ENCODE data around the gene TKTL2. TPM values are rescaled to one million over a fixed set of nuclear protein-coding genes. Genes with fewer than 3 reads are reported as not detected.

TKTL2 gene
- total and polyA plus RNA-seq, 11 donors = not detected

- Histone ChIP-seq H3K4me3 (no peak overlapping the region), H3K36me3 (no peaks in the 10 kb centered on the region), H3K27me3 (no peaks in the 10 kb centered on the region), H3K4me1 (no peaks in the 10 kb centered on the region), H3K9me3 (no peaks in the 10 kb centered on the region), H3K27ac (no peak overlapping the region)
- TF ChIP-seq POLR2A (IDR thresholded peaks at IDR 0.05) (no peak), CTCF (IDR thresholded peaks at IDR 0.05) (no peak)
- DNase-seq (no peak), ATAC-seq (no peak)
- WGBS, 4 donors = 92 to 98% (median 93%) methylated on average over 14 of the region's 14 CpGs
- intact Hi-C loops (cut with DNase I) = no loop called here
These were observed 424 bp downstream of the TKTL2 start for GRCh38 chr4:163473130-163473529.

GRCh38 chr4:163470391-163470790, 3.2 kb downstream of the TKTL2 start:
- no peak for DNase-seq
- no peak for TF ChIP-seq POLR2A (IDR thresholded peaks at IDR 0.05)
- TF ChIP-seq CTCF (IDR thresholded peaks at IDR 0.05) = no peak
- no peak overlapping the region for H3K27ac ChIP-seq
- no peak overlapping the region for H3K4me3 ChIP-seq
- no peaks in the 10 kb centered on the region for H3K4me1 ChIP-seq
- ATAC-seq = no peak
- peaks cover 0 to 3% (median 0%) of the 10 kb centered on the region in 9 donors for H3K27me3 ChIP-seq
- intact Hi-C loops (cut with DNase I) = no loop called here
- 68 to 78% (median 76%) methylated on average over 3 of the region's 3 CpGs for WGBS, 4 donors
- H3K36me3 ChIP-seq = no peaks in the 10 kb centered on the region
- H3K9me3 ChIP-seq = no peaks in the 10 kb centered on the region

- Histone ChIP-seq H3K9me3 (no peaks in the 10 kb centered on the region), H3K36me3 (no peaks in the 10 kb centered on the region), H3K27ac (no peak overlapping the region), H3K27me3 (peaks cover 0 to 6% (median 0%) of the 10 kb centered on the region in 9 donors), H3K4me3 (no peak overlapping the region), H3K4me1 (no peaks in the 10 kb centered on the region)
- no peak for ATAC-seq
- intact Hi-C loops (cut with DNase I) = no loop called here
- TF ChIP-seq POLR2A (IDR thresholded peaks at IDR 0.05) (no peak), CTCF (IDR thresholded peaks at IDR 0.05) (no peak)
- DNase-seq = no peak
- WGBS, 4 donors = 83 to 87% (median 85%) methylated on average over 4 of the region's 4 CpGs
These were observed 6.3 kb downstream of the TKTL2 start for GRCh38 chr4:163467082-163467770.

- ATAC-seq = no peak
- TF ChIP-seq CTCF (IDR thresholded peaks at IDR 0.05) (no peak), POLR2A (IDR thresholded peaks at IDR 0.05) (no peak)
- peaks cover 0 to 6% (median 0%) of the 10 kb centered on the region in 9 donors for H3K27me3 ChIP-seq
- intact Hi-C loops (cut with DNase I) = no loop called here
- no peaks in the 10 kb centered on the region for H3K36me3 ChIP-seq
- H3K4me3 ChIP-seq = no peak overlapping the region
- H3K4me1 ChIP-seq = no peaks in the 10 kb centered on the region
- no peak for DNase-seq
- H3K9me3 ChIP-seq = no peaks in the 10 kb centered on the region
- 89 to 92% (median 90%) methylated on average over 5 of the region's 5 CpGs for WGBS, 4 donors
- H3K27ac ChIP-seq = no peak overlapping the region
These were observed 11.0 kb downstream of the TKTL2 start for GRCh38 chr4:163462556-163462955.
